ENCODE data around the gene PRKCA. TPM values are rescaled to one million over a fixed set of nuclear protein-coding genes. Genes with fewer than 3 reads are reported as not detected.

Gene PRKCA
- total and polyA plus RNA-seq, 10 of the 15 experiments (the other 5 are each of a cell fraction or from before 2014, with no cell fraction given), result 0.11 to 14.6 (median 0.72) TPM

DNA sequence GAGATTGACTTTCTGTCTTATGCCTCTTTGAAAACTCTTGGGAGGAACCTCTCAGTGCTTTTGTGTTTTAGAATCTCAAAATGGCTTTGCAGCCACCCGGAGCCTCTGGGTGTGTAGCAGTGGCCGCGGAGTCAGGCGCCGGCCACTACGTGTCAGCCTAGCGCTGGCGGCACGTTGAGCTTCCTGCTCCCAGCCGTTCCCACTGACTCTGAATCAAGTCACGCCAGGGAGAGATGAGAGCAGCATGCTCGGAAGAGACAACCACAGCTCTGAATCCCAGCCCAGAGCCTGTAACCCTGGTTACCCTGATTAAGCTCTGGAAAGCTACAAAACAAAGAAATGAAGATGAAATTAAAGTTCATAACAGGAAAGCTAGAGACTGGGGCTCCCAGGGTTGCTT lies 435.1 kb downstream of the PRKCA start:
- CTCF ChIA-PET, result interaction anchor here (1.1 to 3.5 kb wide), 2 partner anchors 9 to 169 kb away, joined by 3 to 10 read pairs; no protein-coding TSS in a partner anchor
- FAIRE-seq, result no peak

More for the DNA sequence above, 435.1 kb downstream of the PRKCA start:
- H3K27me3 ChIP-seq (replicated peaks in 1 of 2; ENCODE audit: control insufficient read depth in 2 of 2, insufficient read depth in 2 of 2, low read length in 1 of 2), result peaks cover 0 to 5% of the 10 kb centered on the region in 2 experiments; a peak in 2 of 4 replicates
- in situ Hi-C loops (cut with MboI), result no loop called here
- no peaks in the 10 kb centered on the region for H3K4me1 ChIP-seq (ENCODE audit: control insufficient read depth, insufficient read depth, low read length)
- ATAC-seq, result no peak
- no peak overlapping the region for H3K27ac ChIP-seq (ENCODE audit: control insufficient read depth, insufficient read depth)
- no peaks in the 10 kb centered on the region for H3K9me3 ChIP-seq (replicated peaks; ENCODE audit: control insufficient read depth, insufficient read depth, low read length)
- no peak overlapping the region for H3K9ac ChIP-seq (ENCODE audit: control insufficient read depth, insufficient read depth, low read length)
- SMC1A ChIA-PET (ENCODE audit: uncharacterized antibody, unreplicated experiment), result no interaction called here
- RAD21 ChIA-PET (ENCODE audit: unreplicated experiment), result no interaction called here
- H3K4me2 ChIP-seq (ENCODE audit: control insufficient read depth, insufficient read depth), result no peak overlapping the region
- H4K20me1 ChIP-seq (ENCODE audit: control insufficient read depth, insufficient read depth), result no peaks in the 10 kb centered on the region
- intact Hi-C loops (cut with micrococcal nuclease; ENCODE audit: unreplicated experiment), result no loop called here
- H3K79me2 ChIP-seq (ENCODE audit: control insufficient read depth, insufficient read depth, low read length), result no peaks in the 10 kb centered on the region
- 60% methylated on average over 12 of the region's 12 CpGs for WGBS (ENCODE audit: insufficient coverage, insufficient replicate concordance, low lambda C conversion rate, missing lambda C conversion rate)
- TF ChIP-seq, protein P1, sequence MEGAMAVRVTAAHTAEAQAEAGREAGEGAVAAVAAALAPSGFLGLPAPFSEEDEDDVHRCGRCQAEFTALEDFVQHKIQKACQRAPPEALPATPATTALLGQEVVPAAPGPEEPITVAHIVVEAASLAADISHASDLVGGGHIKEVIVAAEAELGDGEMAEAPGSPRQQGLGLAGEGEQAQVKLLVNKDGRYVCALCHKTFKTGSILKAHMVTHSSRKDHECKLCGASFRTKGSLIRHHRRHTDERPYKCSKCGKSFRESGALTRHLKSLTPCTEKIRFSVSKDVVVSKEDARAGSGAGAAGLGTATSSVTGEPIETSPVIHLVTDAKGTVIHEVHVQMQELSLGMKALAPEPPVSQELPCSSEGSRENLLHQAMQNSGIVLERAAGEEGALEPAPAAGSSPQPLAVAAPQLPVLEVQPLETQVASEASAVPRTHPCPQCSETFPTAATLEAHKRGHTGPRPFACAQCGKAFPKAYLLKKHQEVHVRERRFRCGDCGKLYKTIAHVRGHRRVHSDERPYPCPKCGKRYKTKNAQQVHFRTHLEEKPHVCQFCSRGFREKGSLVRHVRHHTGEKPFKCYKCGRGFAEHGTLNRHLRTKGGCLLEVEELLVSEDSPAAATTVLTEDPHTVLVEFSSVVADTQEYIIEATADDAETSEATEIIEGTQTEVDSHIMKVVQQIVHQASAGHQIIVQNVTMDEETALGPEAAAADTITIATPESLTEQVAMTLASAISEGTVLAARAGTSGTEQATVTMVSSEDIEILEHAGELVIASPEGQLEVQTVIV (IDR thresholded peaks at IDR 0.05; ENCODE audit: borderline replicate concordance, partially characterized antibody), result no peak
- no peak for TF ChIP-seq SUZ12 (IDR thresholded peaks at IDR 0.05; ENCODE audit: unreplicated experiment)
- TF ChIP-seq MXI1 (IDR thresholded peaks at IDR 0.05; ENCODE audit: low read depth, low read length), result no peak
- TF ChIP-seq ZNF622 (IDR thresholded peaks at IDR 0.05), result no peak
- no peak for TF ChIP-seq SRF (IDR thresholded peaks at IDR 0.05; ENCODE audit: low read depth in 2 of 2, low read length in 2 of 2)
- no peak for TF ChIP-seq BCL3 (IDR thresholded peaks at IDR 0.05; ENCODE audit: borderline replicate concordance, insufficient read depth, low read depth, low read length, poor library complexity, severe bottlenecking)
- TF ChIP-seq, protein P2, sequence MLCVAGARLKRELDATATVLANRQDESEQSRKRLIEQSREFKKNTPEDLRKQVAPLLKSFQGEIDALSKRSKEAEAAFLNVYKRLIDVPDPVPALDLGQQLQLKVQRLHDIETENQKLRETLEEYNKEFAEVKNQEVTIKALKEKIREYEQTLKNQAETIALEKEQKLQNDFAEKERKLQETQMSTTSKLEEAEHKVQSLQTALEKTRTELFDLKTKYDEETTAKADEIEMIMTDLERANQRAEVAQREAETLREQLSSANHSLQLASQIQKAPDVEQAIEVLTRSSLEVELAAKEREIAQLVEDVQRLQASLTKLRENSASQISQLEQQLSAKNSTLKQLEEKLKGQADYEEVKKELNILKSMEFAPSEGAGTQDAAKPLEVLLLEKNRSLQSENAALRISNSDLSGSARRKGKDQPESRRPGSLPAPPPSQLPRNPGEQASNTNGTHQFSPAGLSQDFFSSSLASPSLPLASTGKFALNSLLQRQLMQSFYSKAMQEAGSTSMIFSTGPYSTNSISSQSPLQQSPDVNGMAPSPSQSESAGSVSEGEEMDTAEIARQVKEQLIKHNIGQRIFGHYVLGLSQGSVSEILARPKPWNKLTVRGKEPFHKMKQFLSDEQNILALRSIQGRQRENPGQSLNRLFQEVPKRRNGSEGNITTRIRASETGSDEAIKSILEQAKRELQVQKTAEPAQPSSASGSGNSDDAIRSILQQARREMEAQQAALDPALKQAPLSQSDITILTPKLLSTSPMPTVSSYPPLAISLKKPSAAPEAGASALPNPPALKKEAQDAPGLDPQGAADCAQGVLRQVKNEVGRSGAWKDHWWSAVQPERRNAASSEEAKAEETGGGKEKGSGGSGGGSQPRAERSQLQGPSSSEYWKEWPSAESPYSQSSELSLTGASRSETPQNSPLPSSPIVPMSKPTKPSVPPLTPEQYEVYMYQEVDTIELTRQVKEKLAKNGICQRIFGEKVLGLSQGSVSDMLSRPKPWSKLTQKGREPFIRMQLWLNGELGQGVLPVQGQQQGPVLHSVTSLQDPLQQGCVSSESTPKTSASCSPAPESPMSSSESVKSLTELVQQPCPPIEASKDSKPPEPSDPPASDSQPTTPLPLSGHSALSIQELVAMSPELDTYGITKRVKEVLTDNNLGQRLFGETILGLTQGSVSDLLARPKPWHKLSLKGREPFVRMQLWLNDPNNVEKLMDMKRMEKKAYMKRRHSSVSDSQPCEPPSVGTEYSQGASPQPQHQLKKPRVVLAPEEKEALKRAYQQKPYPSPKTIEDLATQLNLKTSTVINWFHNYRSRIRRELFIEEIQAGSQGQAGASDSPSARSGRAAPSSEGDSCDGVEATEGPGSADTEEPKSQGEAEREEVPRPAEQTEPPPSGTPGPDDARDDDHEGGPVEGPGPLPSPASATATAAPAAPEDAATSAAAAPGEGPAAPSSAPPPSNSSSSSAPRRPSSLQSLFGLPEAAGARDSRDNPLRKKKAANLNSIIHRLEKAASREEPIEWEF (IDR thresholded peaks at IDR 0.05; ENCODE audit: insufficient replicate concordance, low read depth, low read length), result no peak
- no peak for TF ChIP-seq SMC3 (IDR thresholded peaks at IDR 0.05; ENCODE audit: borderline replicate concordance, low read length)
- H3K36me3 ChIP-seq (ENCODE audit: control insufficient read depth in 2 of 2, insufficient read depth in 2 of 2, low read length in 1 of 2), result no peaks in the 10 kb centered on the region
- H3K4me3 ChIP-seq, result no peak overlapping the region
- DNase-seq (ENCODE audit: low read depth, low spot score), result no peak
- H2AFZ ChIP-seq (ENCODE audit: control insufficient read depth, low read depth, low read length), result no peak overlapping the region
- no TSS peak for BruUV-seq (replicated peaks)
- POLR2A ChIA-PET, result no interaction called here

Data from GM12878 (cell line).